GM19455 (cell line): ENCODE data around the gene FMN2.

Experiments
- ATAC-seq: cut with Tn5 transposase; IDR thresholded peaks from one replicate; pipeline ENCODE4 v1.9.1; 2021; ENCODE audit not compliant: unreplicated experiment

The FMN2 gene

DNA sequence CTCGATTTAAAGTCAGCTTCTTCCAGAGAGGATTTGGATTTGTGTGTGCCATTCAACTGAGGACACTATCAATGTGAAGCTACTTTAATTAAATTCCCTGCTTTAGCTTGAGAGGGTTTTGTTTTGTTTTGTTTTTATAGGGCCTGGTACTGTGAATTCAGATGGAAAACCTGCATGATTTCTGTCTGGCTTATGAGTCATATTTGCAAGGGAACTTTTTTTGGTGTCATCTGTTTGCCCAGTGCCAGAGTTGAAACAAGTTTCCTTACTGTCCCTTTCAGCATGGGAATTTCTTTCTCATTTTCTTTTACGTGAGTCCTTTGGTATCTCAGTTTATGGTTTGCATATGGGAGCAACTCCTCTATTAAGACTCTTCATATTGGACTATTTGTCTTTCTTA is 325.6 kb downstream of the FMN2 start:
- no peak for ATAC-seq

DNA sequence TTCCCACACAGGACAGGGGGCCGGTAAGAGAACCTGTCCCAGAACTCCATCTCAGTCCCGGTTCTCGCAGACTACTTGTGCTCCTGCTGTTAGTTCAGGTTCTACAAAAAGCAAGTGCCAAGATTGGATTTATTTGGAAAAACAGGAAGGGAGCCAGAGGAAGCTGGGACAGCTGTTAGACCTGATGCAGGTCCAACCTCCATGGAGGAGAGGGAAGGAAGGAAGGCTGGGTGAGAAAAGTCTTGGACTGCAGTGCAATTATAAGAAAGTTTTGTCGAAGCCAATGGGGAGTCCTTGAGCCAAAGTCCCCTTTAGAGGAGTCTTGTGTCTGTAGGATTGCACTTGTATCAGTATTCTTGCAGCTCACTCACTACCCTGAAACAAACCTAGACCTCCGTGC is 329.1 kb downstream of the FMN2 start:
- no peak for ATAC-seq

DNA sequence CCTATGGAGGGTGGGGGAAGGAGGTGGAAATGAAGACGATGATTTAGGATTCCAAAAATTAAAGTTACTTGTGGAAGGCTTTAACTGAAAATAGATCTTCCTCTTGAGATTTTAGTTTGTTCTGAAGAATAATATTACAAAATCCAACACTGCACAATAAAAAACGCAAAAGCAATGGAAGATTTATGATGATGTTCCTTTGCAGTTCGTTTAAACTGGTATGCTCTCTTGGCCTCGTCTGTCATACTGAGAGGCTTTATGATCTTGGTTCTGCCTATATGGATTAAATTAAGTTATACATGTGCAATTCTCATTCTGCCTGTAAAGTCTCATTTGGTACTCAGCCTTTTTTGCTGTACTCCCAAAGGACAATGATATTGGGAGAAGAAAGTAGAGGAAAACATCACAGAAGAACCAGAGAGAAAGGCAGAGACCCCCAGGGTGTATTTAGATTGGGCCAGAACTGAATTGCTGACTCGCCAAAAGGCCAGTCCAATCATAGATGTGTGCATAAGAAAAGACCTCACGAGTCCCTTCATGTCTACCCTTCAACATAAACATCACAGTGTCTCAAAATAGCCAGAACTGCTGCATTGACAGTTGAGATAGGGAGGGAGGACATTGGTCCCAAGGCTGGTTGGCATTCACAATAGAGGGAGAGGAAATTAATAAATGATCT is 331.7 kb downstream of the FMN2 start:
- ATAC-seq = no peak

DNA sequence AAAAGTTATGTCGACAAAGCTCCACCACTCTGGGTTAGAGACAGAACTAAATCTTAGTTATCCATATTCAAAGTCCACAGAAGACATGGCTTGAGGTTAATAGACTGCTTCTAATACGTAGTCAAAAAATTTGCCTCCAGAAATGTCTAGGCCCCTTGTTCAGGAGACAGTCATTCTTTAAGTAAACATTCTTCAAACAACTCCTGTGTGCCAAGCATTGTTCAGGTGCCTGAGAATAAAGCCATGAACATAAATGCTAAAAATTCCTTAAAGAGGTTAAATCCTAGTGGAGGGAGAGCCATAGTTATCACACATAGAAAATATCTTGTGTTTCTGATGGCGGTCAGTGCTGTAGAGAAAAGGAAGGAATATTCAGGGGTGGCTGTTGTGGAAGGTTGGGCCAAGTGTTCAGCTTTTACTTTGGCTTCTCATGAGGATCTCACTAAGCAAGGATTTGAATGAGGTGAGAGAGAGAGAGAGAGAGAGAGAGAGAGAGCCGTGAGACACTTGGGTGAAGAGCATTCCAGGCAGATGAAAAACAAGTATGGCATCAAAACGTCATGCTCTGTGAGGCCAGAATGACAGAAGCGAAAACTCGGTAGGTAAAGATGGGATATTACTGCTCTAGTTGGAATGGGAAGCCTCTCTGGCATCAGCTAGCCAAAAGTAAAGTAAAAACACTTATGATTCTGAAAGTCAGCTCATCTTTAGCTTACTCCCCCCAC is 333.2 kb downstream of the FMN2 start:
- no peak for ATAC-seq

DNA sequence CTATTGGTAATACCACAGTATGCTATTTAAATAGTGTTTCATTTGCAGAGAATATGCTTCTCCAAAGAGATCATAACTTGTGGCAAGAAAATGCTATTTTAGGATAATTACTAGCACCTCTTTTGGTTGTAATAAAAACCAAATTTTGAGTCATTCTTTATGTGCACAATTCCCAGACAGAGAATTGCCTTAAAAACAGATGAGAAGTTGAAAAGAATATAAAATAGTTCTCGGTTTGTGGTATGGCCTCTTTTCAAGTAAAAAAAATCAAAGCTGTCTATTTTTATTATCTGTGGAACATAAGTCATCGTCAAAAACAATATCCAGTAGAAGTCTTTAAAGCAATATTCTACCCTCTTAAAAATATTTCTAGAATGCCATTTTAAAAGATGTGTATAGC is 334.4 kb downstream of the FMN2 start:
- no peak for ATAC-seq

DNA sequence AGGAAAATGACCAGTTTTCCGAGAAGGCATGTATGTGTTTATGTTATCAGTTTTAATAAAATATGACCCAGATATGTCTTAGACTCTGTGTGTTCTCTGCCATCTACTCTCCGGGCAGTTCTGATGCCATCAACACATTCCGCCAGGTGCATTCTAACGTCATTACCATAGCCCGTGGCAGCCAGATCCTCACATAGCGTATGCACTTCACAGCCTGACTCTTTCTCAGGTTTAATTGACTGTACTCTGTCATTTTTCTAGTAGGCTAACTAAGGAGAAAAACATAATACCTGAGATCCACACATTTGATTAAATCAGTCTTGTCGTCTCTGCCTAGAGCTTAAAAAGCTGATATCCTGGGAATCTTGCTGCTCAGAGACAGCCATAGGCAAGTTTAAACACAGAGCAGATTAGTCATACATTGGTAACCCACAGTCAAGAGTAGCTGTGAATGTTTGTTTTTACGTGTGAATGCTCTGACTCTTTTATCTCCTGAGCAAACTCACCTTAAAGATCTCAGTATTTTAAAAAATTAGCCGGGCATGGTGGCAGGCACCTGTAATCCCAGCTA is 344.4 kb downstream of the FMN2 start:
- no peak for ATAC-seq

DNA sequence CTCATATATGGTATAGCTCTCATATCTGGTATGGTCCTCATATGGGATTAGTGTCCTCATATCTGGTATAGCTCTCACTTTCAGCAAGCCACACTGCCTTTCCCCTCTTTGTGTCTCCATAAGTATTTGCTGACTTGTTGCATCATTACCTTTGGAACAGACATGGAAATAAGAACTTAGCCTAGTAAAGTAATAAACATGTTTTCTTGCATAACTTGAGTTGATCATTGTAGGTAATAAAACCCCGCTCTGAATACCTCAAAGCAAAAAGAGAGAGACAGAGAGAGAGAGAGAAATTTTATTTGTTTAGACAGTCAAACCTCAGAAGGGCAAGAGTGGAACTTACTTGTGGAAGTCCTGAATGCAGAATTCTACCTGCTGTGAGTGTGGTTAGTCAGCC is 350.0 kb downstream of the FMN2 start:
- ATAC-seq = no peak

DNA sequence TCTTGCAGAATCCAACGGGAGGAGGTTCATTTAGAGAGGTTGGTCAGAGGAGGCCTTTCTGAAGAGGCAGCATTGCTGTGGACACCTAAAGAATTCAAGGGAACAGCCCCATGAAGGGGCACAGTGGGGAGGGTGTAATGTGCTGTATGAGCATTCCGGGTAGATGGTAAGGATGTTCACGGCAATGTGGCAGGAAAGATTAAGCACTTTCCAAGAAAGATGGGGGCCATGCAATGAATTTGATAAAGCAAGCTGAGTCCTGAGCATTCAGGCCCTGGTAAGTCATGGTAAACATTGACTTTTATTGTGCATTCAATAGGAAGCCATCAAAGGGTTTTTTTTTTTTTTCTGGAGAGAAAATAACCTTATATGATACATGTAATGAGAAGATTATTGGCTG is 353.7 kb downstream of the FMN2 start:
- no peak for ATAC-seq

DNA sequence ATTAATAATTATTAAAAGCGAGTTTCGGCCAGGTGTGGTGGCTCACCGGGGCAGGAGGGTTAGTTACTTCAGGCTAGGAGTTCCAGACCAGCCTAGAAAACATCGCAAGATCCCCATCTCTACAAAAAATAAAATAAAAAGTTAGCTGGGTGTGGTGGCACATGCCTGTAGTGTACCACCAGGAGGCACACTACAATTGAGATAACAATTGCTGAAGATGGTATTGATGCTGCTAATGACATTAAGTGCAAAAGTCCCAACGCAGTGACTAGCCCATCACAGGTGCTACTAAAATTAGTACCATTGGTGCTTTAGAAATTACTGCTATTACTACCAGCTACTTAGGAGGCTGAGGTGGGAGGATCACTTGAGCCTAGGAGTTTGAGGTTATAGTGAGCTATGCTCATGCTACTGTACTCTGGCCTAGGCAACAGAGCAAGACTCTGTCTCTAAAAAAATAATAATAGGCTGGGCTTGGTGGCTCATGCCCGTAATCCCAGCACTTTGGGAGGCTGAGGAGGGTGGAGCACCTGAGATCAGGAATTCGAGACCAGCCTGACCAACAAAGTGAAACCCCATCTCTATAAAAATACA is 363.6 kb downstream of the FMN2 start:
- ATAC-seq = no peak

DNA sequence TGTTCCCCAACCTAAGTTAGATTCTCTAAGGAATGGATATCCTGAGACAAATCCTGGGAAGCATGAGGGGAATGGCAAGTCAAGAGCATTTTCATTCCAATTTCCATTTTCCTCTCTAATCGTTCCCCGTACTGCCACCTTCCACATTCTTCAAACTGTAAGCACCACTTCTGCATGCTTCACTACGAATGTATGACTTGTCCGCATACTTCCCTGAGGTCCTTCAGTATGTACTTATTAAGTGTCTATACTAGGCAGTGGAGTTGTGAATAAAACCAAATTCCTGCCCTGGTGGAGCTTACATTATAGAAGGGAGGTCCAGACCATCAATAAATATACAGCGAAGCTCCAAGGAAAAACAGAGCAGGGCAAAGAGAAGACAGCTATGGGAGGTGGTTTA is 365.5 kb downstream of the FMN2 start:
- ATAC-seq = no peak

DNA sequence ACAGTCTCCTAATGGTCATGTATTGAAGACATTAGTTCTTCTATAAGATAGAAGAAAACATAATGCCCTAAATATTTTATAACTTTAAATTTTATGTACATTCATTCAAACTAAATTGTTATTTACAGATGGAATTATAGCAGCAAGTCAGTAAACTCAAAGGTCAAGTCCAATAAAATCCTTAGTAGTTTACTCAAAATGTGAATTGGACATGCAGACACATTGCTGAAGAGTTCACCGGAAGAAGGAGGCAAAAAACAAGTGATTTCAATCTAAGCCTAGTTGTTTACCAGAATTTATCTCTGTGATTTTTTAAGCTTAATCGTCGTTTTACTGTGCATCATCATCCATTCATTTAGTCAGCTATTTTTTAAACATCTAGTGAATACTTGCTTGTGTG is 370.6 kb downstream of the FMN2 start:
- no peak for ATAC-seq

DNA sequence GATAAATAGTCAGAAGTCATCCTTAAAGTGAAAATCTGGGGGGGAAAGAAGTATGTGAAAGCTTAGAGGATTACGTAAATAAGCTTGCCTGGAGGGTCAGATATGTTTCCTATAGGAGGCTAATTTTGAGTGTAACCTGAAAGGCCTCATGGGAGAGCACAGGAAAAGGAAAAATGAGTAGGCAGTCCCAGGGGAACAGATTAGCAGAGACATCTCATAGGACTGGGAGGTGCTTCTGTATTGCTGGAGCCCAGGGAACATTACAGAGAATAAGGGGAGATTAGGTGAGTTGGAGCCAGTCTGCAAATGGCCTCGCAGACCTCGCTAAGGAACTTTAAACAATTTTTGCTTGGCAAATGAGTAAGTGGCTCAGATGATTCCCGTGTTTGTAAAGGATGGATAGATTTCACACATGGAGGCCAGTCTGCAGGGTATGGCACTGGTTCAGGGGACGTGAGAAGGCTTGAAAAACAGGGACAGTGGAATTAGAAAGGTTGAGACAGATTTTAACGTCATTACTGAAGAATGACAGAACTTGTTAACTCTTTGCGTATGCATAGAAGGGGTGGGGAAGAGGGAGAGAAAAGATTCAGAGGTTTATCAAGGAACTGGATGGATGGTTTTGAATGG is 371.2 kb downstream of the FMN2 start:
- no peak for ATAC-seq

DNA sequence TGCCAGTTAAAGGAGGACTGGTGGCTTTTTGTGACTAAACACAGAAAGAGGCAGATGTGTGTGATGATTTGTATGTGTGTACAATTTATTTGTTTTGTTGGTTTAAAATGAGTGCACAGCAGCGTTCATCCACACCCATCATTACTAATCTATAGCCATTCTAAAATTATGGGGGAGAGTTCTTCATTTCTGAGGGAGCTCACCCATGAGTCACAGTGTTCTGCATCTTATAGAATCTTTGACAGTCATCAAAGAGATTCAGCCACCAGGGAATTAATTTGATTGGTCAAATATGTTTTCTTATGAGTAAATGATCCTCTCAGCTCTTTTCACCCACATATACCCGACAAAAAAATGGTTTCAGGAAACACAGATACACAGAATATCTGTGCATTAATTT is 372.4 kb downstream of the FMN2 start:
- ATAC-seq = no peak

DNA sequence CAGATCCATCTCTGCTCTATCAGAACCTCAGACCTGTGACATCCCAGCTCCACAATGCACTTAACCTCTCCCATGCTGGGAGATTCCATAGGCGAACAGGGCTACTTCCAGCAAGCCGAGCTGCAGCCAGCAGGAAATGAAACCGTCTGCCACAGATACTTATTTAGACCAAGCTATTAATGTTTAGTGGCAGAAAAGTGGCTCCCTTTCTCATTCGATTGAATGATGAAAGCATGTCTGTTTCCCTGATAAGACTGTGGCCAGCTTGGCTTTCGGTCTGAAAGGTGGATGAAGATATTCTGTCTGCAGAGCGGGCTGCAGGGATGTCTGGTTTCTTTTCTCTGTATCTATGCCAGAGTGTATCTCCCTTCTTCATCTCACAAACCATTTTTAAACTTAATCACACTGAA is 373.9 kb downstream of the FMN2 start:
- no peak for ATAC-seq

DNA sequence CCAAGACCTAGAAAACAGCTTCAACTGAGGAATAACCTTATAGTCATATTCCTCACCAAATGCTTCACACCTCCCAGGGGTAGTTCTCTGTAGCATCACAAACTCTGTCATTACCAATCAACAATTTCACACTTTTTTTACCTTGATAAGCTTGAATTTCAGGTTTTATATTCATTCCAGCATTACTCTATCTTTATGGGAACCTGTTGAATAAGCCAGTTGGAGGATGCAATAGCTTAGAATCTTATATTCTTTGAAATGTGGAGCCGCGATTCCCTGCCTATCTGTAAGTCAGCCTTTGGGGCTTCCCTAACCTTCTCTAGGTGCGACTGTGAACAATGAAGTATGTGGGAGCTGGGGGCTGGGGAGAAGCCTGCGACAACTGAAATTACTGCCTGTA is 374.8 kb downstream of the FMN2 start:
- no peak for ATAC-seq

DNA sequence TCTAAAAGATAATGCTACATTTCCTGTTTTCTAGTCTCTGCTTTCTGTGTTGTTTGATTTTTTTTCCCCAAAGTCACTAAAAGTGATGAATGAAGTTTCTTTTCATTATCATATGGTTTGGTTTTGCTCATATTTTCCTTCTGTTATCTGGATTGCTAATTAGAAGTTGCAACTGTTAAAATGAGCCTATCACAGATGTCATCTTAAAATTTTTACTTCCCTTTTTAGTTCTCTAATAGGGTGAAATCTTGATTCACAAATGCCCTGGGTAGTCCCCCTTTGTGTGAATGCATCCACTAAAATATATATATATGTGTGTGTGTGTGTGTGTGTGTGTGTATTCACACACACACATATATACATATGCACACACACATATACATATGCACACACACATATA is 376.2 kb downstream of the FMN2 start:
- no peak for ATAC-seq

DNA sequence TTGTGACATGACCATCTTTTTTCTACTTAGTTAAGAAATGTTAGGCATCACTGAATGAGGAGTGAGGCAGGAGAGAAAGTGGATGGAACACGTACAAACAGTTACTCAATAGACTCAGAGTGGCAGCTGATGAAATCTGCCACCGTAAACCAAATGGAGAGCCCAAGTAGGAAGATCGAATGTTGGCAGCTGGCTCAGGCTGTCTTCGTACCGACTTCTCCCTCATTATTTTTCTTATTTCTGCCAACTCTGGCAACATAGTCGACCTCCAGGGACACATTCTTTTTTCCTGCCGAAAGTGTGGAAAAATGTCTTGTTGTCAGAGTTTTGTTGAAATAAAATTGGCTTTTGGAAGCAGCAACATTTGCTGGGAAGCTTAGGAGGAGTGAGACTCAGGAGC is 377.0 kb downstream of the FMN2 start:
- no peak for ATAC-seq

DNA sequence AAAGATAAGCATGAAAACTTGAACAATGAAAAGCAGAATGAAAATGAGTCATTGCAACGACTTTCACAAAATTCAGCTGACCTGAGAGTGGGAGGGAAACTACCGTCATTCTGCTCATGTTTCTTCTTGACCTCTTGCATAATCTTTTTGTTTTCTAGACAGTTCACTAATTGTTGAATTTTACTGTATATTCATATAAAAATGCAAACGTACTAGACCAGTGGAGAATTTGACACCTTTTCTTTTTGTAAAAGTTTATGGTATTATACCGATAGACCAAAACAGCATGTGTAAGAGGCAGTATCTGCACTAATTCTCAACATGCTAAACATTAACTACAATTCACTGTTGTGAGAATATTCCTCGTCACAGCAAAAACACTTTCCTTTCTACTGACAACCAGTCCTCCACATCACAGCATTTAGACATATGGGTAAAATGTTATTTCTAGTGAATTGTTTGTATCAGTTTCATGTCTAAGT is 382.5 kb downstream of the FMN2 start:
- ATAC-seq = no peak

DNA sequence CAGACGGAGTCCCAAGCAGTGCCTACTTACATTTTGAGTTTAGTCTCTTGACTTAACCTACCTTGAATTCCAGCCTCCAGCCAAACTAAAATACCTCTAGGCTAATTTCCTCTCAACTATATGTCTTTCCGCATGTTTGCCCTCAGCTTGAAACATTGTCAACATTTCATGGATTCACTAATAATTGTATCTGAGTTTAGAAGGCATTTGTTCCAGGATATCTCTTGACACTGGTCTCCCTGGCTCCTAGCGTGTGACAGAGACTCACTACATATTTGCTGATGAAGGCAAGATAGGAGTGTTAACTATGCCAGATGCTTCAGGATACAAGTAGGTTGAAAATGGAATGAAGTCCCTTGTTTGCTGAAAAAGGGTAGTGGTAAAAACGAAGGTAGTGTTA is 384.1 kb downstream of the FMN2 start:
- no peak for ATAC-seq

DNA sequence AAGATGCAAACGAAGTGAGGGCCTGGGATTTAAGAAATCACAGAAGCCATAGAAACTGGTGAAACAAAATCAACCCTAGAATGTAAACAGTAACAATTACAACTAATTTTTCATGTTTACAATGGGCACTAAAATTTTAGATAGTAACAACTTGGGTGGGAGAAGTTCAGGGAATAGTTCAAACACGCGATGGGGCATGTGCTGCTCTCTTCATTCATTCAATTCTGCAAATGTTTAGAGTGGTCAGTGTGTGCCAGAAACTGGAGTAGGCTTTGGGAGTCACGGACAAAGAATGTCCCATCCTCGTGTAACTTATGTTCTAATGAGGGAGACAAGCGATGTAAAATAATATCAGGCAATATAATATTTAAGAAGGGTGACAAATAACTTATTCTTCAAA is 386.9 kb downstream of the FMN2 start:
- ATAC-seq = no peak

DNA sequence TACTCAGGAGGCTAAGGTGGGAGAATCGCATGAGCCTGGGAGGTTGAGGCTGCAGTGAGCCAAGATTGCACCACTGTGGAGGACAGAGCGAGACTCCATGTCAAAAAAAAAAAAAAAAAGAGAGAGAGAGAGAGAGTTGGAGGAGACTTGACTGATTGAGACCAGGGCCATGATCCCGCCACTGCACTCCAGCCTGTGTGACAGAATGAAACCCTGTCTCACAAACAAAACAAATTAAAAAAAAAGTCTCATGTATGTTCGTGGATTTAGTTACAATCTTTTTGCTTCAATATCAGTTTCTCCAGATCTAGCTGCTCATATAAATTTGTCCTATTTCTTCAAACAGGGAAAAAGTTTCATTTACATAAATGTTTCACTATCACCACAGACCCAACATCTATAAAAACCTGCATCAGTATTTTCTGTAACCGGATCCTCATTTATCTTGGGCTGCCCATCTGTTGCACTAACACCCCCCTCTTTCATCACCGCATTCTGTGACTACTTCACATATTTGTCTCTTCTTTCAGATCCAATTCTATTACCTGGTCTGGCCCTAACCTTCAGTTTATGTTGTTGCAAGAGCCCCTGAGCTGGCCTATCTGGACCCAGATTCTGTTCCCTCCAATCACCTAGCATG is 393.2 kb downstream of the FMN2 start:
- ATAC-seq = no peak
